HL-60/S4 (cell line): Measurements from ENCODE around the gene OLFML2A.

ENCODE experiments used
- in situ Hi-C: fragments of 300-500 bp; cut with MboI; formaldehyde crosslinking; loops from 2 replicates; pipeline ENCODE4 v1.14.3; 2022; ENCODE audit warnings: low sequenced_read_pairs

OLFML2A gene

DNA sequence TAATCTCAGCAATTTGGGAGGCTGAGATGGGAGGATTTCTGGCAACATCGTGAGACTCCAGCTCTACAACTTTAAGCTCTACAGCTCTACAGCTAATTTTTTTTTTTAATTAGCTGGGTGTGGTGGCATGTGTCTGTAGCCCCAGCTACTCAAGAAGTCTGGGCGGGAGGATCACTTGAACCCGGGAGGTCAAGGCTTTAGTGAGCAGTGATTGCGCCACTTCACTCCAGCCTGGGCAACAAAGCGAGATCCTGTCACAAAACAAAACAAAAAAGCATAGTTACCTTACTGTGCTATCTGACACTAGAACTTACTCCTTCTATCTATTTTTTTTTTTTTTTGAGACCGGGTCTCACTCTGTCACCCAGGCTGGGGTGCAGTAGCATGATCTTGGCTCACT lies 70.0 kb downstream of the OLFML2A start:
- in situ Hi-C loops = no loop called here

DNA sequence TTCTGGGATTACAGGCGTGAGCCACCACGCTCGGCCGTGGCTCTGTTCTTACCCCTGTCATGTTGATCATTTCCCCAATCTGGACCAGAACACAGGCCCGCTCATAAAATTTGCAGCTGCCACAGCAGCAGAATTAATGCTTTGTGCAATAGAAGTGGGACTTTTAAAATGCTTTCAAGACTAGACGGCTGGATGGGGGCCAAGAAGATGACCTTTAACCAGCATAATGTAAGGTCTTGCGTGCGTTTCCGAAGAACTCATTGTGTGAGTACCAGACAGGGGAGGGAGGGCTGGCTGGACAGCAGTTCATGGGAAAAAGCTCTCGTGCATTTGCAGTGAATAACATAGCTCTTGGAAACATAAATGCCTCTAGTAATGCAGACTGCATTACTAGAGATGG lies 72.9 kb downstream of the OLFML2A start:
- in situ Hi-C loops = no loop called here

DNA sequence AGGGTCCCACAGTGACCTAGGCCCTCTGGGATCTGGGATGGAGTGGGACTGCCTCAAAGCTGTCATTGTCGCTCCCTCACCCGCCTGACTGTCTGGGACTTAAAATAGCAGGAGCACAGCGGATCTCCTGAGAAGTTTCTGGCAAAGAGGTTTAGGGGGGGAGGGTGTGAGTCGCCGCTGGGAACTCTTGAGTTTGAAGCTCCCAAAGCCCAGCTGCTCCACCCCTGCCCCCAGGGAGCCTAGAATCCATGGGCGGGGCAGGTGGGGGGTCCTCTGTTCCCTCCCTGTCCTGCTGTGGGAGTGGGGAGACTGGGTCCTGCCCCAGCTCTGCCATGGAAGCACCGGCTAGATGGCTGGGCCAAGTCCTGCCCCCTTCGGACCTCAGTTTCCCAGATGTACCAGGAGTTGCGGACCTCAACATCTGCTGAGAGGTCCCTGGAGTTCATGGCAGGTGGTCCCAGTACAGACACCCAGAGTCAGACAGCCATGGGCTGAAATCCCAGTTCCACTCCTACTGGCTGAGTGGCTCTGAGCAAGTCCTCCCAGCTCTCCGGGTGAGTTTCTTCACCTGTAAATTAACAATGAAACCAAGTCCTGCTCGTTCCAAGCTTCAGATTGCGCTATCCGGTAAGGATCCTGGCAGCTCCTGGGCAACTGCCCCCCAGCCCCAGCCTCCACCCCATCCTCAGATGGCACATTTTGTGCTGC lies 75.3 kb downstream of the OLFML2A start:
- in situ Hi-C loops = no loop called here

DNA sequence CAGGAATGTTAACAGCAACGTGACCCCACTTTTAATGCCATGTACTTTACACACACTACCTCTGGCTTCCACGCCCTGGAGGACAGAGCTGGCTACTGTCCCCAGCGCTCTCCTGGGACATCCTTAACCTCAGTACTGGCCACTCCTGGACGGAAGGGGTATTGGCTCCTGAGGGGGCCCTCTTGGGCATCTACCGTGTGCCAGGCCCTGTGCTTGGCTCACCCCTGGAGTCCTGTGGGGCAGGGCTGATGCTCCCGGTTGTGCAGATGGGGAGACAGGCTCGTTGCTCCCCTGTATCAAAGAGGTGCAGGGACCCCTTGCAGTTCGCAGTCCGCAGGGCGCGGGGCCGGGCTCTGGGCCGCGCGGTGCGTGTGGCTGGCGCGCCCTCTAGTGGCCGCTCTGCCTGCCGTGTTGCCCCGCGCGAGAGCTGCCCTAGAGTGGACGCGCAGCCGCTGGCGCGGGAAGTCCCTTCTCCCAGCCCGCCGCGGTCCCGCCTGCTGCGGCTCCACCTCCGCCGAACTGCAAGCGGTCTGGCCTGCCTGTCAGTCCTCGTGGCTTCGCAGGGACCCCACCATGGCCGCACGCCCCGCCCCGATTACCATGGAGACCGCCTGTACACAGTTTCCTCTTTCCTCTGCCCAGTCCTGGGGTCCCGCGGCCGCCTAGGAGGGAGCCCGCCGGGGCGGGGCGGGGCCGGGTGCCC lies 76.0 kb downstream of the OLFML2A start, which contains the start of gene WDR38:
Gene WDR38 (plus strand): TSS at position 632 of the 703 bp plus-strand sequence. CDS start 72 bp downstream, outside the sequence.
- in situ Hi-C loops = no loop called here

DNA sequence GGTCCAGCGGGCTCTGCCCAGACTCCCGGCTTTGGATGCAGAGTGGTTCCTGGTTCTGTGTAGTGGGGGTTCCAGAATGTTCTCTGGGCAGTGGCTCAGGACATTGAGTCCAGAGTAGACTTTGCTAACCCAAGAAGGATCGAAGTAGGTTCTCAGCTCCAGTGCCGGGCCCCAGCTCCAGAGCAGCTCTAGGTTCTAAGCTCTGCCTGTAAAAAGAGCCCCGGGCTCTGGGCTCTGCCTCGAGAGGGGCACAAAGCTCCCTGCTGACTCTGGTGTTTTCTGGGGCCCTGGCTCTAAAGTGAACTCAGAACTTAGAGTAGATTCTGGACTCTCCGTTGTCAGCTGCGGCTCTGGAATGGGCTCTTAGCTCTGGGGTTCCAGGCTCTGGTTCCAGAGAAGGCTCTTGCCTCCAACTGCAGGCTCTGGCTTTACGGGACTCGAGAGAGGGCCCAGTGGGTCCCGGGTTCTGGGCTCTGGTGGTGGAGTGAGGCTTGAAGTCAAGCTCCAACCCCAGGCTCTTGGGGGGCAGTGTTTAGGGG lies 76.7 kb downstream of the OLFML2A start:
- in situ Hi-C loops = no loop called here

DNA sequence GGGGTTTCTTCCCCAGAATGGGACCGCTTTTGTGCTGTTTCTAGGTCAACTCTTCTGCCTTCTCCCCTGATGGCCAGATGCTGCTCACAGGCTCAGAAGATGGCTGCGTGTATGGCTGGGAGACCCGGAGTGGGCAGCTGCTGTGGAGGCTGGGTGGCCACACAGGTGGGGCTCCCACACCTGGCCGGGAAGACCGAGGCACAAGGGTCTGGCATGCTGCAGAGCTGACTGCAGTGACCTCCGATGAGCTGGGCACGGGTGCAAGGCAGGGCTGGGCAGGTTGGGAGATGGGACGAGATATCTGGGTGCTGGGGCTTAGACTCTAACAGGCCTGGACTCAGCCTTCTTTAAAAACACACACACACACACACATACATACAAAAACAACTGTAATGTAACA lies 77.2 kb downstream of the OLFML2A start:
- in situ Hi-C loops = no loop called here

DNA sequence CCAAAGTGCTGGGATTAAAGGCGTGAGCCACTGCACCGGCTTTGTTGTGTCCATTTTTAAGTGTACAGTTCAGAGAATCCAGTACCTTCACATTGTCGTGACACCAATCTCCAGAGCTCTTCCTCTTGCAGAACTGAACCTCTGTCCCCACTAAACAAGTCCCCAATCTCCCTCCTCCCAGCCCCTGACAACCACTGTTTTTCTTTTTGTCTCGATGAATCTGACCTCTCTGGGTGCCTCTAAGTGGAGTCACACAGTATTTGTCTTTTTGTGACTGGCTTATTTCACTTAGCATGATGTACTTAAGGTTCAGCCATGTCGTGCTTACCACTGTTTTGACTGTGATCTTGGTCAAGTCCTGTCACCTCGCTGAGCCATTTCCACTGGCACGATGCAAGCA lies 77.9 kb downstream of the OLFML2A start:
- in situ Hi-C loops = no loop called here

DNA sequence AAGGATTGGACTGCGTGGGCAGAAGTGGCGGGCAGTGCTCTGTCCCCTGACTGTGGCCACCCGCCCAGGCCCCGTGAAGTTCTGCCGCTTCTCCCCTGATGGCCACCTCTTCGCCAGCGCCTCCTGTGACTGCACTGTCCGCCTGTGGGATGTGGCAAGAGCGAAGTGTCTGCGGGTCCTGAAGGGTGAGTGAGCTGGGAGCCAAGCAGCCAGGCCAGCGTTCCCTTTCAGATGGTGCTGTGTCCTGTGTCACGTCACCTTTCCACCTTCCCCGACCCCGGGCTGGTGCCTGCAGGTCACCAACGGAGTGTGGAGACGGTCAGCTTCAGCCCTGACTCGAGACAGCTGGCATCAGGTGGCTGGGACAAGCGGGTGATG lies 78.6 kb downstream of the OLFML2A start:
- in situ Hi-C loops = no loop called here

DNA sequence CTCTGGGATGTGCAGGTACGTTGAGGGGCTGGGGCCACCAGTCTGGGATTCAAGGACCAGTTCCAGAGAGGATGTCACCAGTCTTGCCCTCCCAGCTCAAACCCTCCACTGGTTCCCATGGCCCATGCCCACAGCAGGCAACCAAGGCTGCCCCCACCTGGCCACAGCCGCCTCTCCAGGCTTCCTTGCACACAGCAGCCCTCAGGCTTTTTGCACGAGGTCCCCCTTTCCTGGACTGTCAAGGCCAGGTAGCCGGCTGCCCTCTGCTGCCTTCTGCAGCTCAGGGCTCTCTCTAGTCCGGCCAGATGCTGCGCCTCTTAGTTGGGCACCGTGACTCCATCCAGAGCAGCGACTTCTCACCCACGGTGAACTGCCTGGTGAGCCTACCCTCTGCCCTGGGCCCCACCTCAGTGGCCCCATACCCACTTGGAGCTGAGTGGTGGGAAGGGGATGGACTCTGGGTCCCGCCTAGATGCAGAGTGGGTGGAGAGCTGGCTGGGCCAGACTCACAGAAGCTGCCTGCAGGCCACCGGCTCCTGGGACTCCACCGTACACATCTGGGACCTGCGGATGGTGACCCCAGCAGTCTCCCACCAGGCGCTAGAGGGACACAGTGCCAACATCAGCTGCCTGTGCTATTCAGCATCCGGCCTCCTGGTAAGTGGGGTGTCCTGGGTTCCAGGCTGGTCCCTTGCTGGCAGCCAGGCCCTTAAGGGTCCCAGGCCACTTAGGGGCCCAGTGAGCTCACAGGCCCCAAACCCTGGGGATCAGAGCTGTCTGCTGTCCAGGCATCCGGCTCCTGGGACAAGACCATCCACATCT lies 79.2 kb downstream of the OLFML2A start:
- in situ Hi-C loops = no loop called here

DNA sequence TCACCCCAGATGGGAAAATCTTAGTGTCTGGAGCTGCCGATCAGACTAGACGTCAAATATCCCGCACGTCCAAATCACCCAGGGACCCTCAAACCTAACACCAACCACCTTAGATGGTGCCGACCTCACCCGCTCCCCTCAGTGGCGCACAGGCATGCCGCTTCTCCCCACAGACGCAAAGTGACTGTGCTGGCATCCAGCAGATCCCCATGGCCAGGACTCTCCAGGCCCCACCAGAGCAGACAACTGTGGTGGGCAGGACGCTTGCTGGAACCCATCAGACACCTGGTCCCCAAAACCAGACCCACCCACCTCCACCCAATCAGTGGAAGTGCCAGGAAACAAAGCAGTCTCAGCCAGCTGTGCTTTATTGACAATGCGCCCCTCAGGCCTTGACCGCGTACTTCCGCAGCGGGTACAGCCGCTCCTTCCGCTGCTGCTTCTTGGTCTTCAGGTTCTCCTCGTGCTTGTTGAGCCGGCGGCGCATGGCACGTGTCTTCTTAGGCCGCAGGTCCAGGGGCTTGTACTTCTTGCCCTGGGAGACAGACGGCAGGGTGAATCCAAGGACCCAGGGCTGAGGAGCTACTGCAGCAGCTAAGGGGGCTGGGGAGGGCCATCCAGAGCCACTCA lies 80.7 kb downstream of the OLFML2A start:
- in situ Hi-C loops = no loop called here

DNA sequence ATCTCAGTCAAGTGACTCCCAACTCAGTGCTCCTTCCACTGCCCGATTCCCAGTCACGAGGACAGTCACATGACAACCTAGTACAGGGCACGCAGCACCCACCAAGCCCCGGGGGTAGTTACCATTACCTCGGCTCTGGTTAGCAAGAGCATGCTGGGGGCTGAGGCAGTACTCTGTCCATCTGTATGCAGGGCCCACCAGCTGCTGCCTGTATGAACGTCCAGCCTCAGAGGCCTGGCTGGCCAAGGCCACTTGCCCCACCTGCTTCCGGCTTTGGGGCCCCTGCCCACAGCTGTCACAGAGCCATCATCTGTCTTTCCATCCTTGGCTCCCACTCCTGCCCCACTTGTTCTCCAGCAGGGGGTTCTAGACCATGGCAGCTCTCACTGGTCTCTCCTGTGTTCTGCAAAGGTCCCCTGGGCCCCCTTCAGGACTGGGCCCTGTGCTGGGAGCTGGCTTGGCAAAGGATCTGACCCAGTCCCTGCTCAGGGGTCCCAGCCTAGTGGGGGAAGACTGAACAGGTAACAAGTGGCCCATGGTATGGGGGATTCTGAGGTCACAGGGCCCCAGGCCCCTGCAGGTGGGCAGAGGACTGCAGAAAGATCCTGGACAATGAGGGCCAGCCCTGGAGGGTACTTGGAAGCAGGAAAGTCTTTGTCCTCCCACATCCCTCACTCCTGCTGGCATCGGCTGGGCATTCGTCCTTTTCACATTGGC lies 81.6 kb downstream of the OLFML2A start:
- in situ Hi-C loops = no loop called here

DNA sequence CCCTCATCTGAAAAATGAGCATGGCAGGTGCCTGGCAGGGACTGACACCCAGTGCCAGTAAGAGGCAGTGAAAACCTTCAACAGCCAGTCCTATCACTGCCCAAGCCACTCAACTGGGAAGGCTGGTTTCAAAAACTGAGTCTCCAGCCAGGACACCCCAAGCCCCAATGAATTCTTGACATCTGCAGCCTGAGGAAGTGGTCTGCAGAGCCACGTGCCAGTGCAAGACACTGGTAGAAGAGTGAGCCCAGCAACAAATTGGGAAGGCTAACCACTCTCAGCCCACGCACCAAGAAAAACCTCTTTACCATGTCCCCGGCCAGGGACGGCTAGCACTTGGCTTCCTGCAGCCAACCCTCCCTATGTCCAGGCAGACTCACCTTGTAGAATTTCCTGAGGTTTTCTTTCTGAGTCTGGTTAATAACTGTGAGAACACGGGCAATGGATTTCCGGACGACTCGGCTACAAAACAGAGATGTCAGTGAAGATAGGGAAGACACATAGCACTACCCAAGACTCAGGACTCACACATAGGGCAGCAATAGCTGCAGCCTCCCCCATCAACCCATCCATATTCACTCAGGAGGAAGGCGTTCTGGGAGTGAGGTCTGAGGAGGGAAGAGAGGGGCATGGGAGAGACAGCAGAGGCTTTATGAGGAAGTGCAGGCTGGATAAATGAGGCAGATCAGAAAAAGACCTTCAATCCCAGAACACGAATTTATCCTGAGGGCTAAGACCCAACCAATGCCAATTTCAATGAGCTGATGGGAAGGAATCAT lies 83.1 kb downstream of the OLFML2A start:
- in situ Hi-C loops = no loop called here

DNA sequence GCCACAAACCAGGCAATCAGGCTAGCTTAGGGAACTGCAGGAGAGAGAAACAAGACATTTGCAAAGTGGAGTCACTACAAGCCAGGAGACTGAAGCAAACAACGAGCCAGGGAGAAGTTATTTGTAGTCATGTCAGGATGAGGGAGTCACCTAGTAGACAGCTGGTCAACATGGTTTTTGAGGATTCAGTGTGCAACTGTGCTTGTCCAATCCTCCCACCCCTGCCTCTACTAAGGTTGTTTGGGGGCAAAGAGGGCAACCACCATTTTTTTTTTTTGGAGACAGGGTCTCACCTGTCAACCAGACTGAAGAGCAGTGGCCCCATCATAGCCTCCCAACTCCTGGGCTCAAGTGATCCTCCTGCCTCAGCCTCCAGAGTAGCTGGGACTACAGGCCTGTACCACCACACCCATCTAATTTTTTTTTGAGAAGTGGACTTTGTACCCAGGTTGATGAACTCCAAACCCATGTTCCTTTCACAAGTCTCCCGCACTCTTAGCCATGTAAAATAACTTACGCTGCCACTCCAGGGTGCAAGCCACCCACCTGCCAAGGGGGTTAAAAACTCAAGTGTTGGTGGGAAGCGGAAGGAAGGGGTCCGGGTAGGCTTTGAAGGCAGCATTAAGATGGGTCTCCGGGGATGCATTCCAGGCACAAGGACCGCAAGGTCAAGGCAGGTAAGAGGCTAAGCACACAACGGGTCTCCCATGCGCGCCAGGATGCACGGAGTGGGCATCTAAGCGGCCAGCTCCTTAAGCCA lies 83.8 kb downstream of the OLFML2A start:
- in situ Hi-C loops = no loop called here

DNA sequence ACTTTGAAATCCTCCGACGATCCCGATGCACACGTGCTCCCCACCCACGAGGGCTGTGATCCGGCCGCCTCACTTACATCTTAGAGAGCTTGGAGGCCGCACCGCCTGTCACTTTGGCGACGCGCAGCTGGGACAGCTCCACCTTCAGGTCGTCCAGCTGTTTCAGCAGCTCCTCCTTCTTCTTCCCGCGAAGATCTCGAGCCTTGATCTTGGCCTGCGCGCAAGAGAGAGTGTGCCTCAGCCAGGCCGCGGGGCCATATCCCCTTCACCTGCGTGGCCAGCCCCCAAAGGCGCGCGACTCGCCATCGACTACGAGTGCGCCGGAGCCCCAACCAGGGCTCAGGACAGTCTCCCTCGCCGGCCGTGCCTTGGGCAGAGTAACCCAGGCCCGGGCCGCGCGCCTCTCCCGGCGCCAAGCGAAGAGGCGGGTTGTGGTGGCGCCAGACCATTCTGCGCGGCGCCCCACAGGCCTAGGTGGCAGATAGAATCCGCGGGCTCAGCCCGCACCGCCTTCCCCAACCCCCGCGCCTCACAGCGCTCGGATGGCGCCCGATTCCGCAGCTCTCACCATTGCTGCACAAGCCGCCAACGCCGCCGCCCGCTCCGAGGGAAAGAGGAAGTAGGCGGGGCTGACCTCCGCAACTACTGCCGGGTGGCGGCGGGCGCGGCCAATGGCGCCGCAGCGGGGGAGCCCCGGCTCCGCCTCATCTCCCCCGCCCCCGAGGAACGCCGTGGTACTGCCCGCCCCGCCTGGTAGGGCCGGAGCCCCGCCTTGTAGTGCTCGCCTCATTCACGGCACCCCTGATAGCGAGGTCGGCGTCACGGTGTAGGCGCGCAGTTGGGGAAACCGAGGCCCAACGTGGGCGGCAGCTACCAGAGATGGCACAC lies 84.7 kb downstream of the OLFML2A start, which contains the start of the genes ARPC5L and RPL35:
Gene ARPC5L (plus strand): TSS at position 789 of the 888 bp plus-strand sequence. CDS start 7,161 bp downstream, outside the sequence.
Gene RPL35 (minus strand): TSS at position 616 of the 888 bp plus-strand sequence. CDS start 45 bp downstream, at position 571.
- in situ Hi-C loops = no loop called here

DNA sequence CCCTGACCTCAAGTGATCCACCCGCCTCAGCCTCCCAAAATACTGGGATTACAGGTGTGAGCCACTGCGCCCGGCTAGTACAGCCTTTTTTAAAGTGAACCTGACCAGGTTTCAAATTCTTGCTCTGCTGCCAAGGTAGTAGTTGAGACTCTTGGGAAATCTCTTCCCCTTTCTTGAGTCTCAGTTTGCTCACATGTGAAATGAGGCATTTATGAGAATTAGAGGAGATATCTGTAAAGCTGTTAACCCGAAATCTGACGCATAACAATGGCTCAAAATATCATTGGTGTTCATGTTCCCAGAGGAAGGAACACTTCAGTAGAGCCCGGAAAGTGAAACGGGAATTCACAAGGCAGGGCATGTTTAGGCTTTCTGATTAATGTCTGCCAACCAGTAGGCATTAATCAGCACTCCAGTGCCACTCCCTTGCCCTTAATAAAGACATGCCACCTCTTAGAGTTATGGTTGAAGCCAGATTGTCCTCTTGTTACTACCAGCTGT lies 86.5 kb downstream of the OLFML2A start:
- in situ Hi-C loops = no loop called here
